Glutamatergic neuron (in vitro differentiated cells): ENCODE measurements around the gene LIN37. TPM values are rescaled to one million over a fixed set of nuclear protein-coding genes. Genes with fewer than 3 reads are reported as not detected.
A peak's percentile ranks its signal among the peaks of the same experiment; 100 is the strongest.

Source experiments
- DNase-seq: peaks from one replicate; pipeline ENCODE4 v3.0.0; 2022
- H3K27ac Mint-ChIP-seq: one replicate; pipeline ENCODE4 v1.8.0; 2020; ENCODE audit warnings: mild to moderate bottlenecking, mixed read lengths, inconsistent platforms; ENCODE audit not compliant: unreplicated experiment
- H3K27me3 Mint-ChIP-seq: one replicate; pipeline ENCODE4 v1.8.0; 2020; ENCODE audit warnings: mild to moderate bottlenecking, moderate library complexity, mixed read lengths, inconsistent platforms; ENCODE audit not compliant: unreplicated experiment
- H3K36me3 Mint-ChIP-seq: one replicate; pipeline ENCODE4 v1.8.0; 2020; ENCODE audit warnings: mild to moderate bottlenecking, mixed read lengths, inconsistent platforms; ENCODE audit not compliant: unreplicated experiment
- H3K4me1 Mint-ChIP-seq: one replicate; pipeline ENCODE4 v1.8.0; 2020; ENCODE audit warnings: mild to moderate bottlenecking, low read depth, mixed read lengths, inconsistent platforms; ENCODE audit not compliant: unreplicated experiment
- H3K4me3 Mint-ChIP-seq: one replicate; pipeline ENCODE4 v1.8.0; 2020; ENCODE audit warnings: mild to moderate bottlenecking, mixed read lengths, inconsistent platforms; ENCODE audit not compliant: unreplicated experiment
- H3K9me3 Mint-ChIP-seq: one replicate; pipeline ENCODE4 v1.8.0; 2020; ENCODE audit warnings: mild to moderate bottlenecking, moderate library complexity, mixed read lengths, inconsistent platforms; ENCODE audit not compliant: unreplicated experiment
- CTCF ChIP-seq: fragments of 200-600 bp; sonication (generic); IDR thresholded peaks from one replicate; pipeline ENCODE4 v1.5.0; 2021; ENCODE audit not compliant: partially characterized antibody, unreplicated experiment
- total RNA-seq: library from RNA; stranded (reverse); fragmentation: NEBNext Ultra II Directional; extraction: Animal tissue kit (Norgen Biotek cat#: 25700); gene quantifications from one replicate; pipeline ENCODE4 v1.2.1, GENCODE V29; 2021; ENCODE audit not compliant: unreplicated experiment

Gene LIN37
- total RNA-seq, 1 donor from 2014 or later, result 29.8 TPM

DNA sequence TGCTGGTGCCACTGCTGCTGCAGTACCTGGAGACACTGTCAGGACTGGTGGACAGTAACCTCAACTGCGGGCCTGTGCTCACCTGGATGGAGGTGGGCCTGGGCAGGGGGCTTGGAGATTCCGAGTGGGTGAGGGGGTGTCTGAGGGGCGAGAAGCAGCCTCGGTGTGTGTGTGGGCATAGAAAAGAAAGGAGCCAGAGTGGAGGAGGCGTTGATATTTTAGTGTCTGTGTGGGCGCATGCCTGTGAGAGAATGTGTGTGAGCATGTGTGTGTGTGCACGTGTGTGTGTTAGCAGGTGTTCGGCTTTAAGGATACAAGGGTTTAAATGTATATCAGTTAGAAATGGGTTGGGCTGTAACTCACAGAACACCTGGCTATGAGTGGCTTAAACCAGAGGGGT is 30.7 kb downstream of the LIN37 start:
- peak overlapping the region; percentile 48 for H3K27ac Mint-ChIP-seq
- no peak for DNase-seq
- no peak for TF ChIP-seq CTCF
- peaks cover 17% of the 10 kb centered on the region for H3K9me3 Mint-ChIP-seq
- H3K36me3 Mint-ChIP-seq, result peaks cover 12% of the 10 kb centered on the region
- H3K27me3 Mint-ChIP-seq, result peaks cover 29% of the 10 kb centered on the region
- no peak overlapping the region for H3K4me3 Mint-ChIP-seq
- peaks cover 20% of the 10 kb centered on the region for H3K4me1 Mint-ChIP-seq

DNA sequence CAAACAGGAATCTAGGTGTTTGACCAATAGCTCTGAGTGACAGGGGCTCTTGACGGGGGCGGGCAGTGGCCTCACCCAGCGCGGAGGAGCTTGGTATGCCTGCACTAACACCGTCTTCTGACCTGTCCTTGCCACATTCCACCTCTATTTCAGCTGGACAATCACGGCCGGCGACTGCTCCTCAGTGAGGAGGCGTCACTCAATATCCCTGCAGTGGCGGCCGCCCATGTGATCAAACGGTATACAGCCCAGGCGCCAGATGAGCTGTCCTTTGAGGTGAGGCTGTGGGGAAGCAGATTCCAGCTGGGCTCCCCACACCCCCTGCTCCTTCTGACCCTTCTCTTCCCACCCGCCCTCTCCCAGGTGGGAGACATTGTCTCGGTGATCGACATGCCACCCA is 31.7 kb downstream of the LIN37 start:
- Mint-ChIP-seq H3K36me3 (peaks cover 8% of the 10 kb centered on the region), H3K4me1 (peaks cover 15% of the 10 kb centered on the region), H3K4me3 (no peak overlapping the region), H3K27me3 (peaks cover 20% of the 10 kb centered on the region), H3K9me3 (peaks cover 10% of the 10 kb centered on the region), H3K27ac (no peak overlapping the region)
- TF ChIP-seq CTCF, result no peak
- DNase-seq, result no peak

GRCh38 chr19:35780717-35781116 is 32.3 kb downstream of the LIN37 start:
- Mint-ChIP-seq H3K27ac (no peak overlapping the region), H3K4me1 (peaks cover 15% of the 10 kb centered on the region), H3K27me3 (peaks cover 19% of the 10 kb centered on the region), H3K4me3 (no peak overlapping the region), H3K36me3 (peaks cover 8% of the 10 kb centered on the region), H3K9me3 (peaks cover 10% of the 10 kb centered on the region)
- no peak for TF ChIP-seq CTCF
- DNase-seq, result no peak

- no peak for DNase-seq
- peaks cover 10% of the 10 kb centered on the region for H3K36me3 Mint-ChIP-seq
Measured at GRCh38 chr19:35781650-35782049, 33.3 kb downstream of the LIN37 start.

DNA sequence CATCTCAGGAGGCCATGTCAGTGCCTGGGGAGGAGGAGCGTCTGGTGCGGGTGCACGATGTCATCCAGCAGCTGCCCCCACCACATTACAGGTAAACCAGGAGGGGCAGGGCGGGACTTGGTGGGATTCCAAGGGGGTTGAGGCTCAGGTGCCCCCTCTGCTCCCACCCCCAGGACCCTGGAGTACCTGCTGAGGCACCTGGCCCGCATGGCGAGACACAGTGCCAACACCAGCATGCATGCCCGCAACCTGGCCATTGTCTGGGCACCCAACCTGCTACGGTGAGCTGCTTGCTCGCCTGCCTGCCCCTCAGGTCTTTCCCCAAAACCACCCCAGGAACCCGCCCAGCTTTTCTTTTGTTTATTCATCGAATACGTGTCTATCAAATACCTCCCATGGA is 34.2 kb downstream of the LIN37 start:
- peaks cover 8% of the 10 kb centered on the region for H3K27me3 Mint-ChIP-seq
- no peak overlapping the region for H3K27ac Mint-ChIP-seq
- peaks cover 5% of the 10 kb centered on the region for H3K9me3 Mint-ChIP-seq
- no peak for DNase-seq
- no peak overlapping the region for H3K4me3 Mint-ChIP-seq
- TF ChIP-seq CTCF, result no peak
- H3K36me3 Mint-ChIP-seq, result peaks cover 5% of the 10 kb centered on the region
- H3K4me1 Mint-ChIP-seq, result peaks cover 6% of the 10 kb centered on the region

More at GRCh38 chr19:35781650-35782049, 33.3 kb downstream of the LIN37 start:
- H3K4me1 Mint-ChIP-seq, result peaks cover 13% of the 10 kb centered on the region
- peaks cover 9% of the 10 kb centered on the region for H3K9me3 Mint-ChIP-seq
- no peak overlapping the region for H3K27ac Mint-ChIP-seq
- no peak for TF ChIP-seq CTCF
- no peak overlapping the region for H3K4me3 Mint-ChIP-seq
- peaks cover 15% of the 10 kb centered on the region for H3K27me3 Mint-ChIP-seq
